AG10803 (cell line): ENCODE data around the gene C9orf72.

Experiments
- DNase-seq: peaks from one replicate; pipeline ENCODE4 v3.0.0; 2010; ENCODE audit warnings: low read depth
- H3K4me3 ChIP-seq: 2 replicates; pipeline ENCODE4 v1.5.1; 2011; ENCODE audit warnings: mild to moderate bottlenecking, low read length, control low read depth
- TF ChIP-seq, protein P1 (sequence below): conservative IDR thresholded peaks from 2 replicates; pipeline ENCODE4 v1.5.1; 2011; ENCODE audit warnings: mild to moderate bottlenecking, low read length, control low read depth, inconsistent platforms

Gene C9orf72

GRCh38 chr9:27565696-27566095 is 7.6 kb downstream of the C9orf72 start:
- no peak for DNase-seq
- H3K4me3 ChIP-seq = no peak overlapping the region
- TF ChIP-seq, protein P1, sequence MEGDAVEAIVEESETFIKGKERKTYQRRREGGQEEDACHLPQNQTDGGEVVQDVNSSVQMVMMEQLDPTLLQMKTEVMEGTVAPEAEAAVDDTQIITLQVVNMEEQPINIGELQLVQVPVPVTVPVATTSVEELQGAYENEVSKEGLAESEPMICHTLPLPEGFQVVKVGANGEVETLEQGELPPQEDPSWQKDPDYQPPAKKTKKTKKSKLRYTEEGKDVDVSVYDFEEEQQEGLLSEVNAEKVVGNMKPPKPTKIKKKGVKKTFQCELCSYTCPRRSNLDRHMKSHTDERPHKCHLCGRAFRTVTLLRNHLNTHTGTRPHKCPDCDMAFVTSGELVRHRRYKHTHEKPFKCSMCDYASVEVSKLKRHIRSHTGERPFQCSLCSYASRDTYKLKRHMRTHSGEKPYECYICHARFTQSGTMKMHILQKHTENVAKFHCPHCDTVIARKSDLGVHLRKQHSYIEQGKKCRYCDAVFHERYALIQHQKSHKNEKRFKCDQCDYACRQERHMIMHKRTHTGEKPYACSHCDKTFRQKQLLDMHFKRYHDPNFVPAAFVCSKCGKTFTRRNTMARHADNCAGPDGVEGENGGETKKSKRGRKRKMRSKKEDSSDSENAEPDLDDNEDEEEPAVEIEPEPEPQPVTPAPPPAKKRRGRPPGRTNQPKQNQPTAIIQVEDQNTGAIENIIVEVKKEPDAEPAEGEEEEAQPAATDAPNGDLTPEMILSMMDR = no peak

GRCh38 chr9:27564670-27565069 is 8.6 kb downstream of the C9orf72 start:
- TF ChIP-seq, protein P1 = no peak
- H3K4me3 ChIP-seq = no peak overlapping the region
- no peak for DNase-seq

GRCh38 chr9:27563738-27564430 is 9.4 kb downstream of the C9orf72 start:
- no peak for DNase-seq

GRCh38 chr9:27561685-27562084 is 11.6 kb downstream of the C9orf72 start:
- H3K4me3 ChIP-seq = no peak overlapping the region
- TF ChIP-seq, protein P1 = no peak
- no peak for DNase-seq

More at GRCh38 chr9:27563738-27564430, 9.4 kb downstream of the C9orf72 start:
- no peak overlapping the region for H3K4me3 ChIP-seq
- TF ChIP-seq, protein P1 = no peak

GRCh38 chr9:27560457-27560856 is 12.8 kb downstream of the C9orf72 start:
- H3K4me3 ChIP-seq = no peak overlapping the region
- TF ChIP-seq, protein P1 = no peak
- DNase-seq = no peak

- TF ChIP-seq, protein P1 = no peak
- no peak overlapping the region for H3K4me3 ChIP-seq
- no peak for DNase-seq
Observed at GRCh38 chr9:27558307-27558706, 15.0 kb downstream of the C9orf72 start.

- no peak for DNase-seq
- H3K4me3 ChIP-seq = no peak overlapping the region
- TF ChIP-seq, protein P1 = no peak
Observed at GRCh38 chr9:27556470-27556869, 16.8 kb downstream of the C9orf72 start.
